Astrocyte of the cerebellum (primary cell): Measurements from ENCODE around the gene SMC2.

Experiments used
- DNase-seq: peaks from one replicate; pipeline ENCODE4 v3.0.0-alpha.2; 2011; ENCODE audit warnings: low read depth
- H3K4me3 ChIP-seq: 2 replicates; pipeline ENCODE4 v1.5.1; 2011; ENCODE audit warnings: mild to moderate bottlenecking, low read depth, low read length, moderate library complexity
- CTCF ChIP-seq: IDR thresholded peaks from 2 replicates; pipeline ENCODE4 v1.5.1; 2012; ENCODE audit warnings: low read length, low read depth, moderate library complexity, mild to moderate bottlenecking; ENCODE audit errors: missing control alignments
- in situ Hi-C: cut with HindIII; loops from 2 replicates; pipeline ENCODE4 v1.10.0; 2017; ENCODE audit warnings: low sequenced_read_pairs

Gene SMC2

GRCh38 chr9:104173067-104173466, 79.0 kb downstream of the SMC2 start:
- TF ChIP-seq CTCF = no peak
- in situ Hi-C loops = no loop called here
- DNase-seq = no peak
- no peak overlapping the region for H3K4me3 ChIP-seq

- in situ Hi-C loops = no loop called here
- no peak overlapping the region for H3K4me3 ChIP-seq
- DNase-seq = peak; percentile 5
- TF ChIP-seq CTCF = peak; percentile 57
Measured at GRCh38 chr9:104177003-104177611, 83.0 kb downstream of the SMC2 start.

- no peak for DNase-seq
- no peak for TF ChIP-seq CTCF
- H3K4me3 ChIP-seq = no peak overlapping the region
- in situ Hi-C loops = no loop called here
Measured at GRCh38 chr9:104177676-104178075, 83.6 kb downstream of the SMC2 start.
